ENCODE data around the gene RYR2. TPM values are rescaled to one million over a fixed set of nuclear protein-coding genes. Genes with fewer than 3 reads are reported as not detected.

Gene RYR2
- total RNA-seq, 6 experiments from 2014 or later, result 0.02 to 0.43 (median 0.16) TPM

DNA sequence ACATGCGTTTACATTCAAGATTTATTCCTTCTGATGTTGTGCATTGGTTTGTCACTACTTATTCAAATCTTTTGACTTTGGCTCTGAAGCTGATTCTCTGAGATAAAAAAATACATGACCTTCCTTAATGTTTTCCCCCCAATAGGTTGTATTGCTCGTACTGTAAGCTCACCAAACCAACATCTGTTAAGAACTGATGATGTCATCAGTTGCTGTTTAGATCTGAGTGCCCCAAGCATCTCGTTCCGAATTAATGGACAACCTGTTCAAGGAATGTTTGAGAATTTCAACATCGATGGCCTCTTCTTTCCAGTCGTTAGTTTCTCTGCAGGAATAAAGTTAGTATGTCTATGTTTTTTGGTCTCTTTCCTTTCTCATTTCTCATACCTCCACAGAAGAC, 458.6 kb downstream of the RYR2 start:
- TF ChIP-seq, protein P1, sequence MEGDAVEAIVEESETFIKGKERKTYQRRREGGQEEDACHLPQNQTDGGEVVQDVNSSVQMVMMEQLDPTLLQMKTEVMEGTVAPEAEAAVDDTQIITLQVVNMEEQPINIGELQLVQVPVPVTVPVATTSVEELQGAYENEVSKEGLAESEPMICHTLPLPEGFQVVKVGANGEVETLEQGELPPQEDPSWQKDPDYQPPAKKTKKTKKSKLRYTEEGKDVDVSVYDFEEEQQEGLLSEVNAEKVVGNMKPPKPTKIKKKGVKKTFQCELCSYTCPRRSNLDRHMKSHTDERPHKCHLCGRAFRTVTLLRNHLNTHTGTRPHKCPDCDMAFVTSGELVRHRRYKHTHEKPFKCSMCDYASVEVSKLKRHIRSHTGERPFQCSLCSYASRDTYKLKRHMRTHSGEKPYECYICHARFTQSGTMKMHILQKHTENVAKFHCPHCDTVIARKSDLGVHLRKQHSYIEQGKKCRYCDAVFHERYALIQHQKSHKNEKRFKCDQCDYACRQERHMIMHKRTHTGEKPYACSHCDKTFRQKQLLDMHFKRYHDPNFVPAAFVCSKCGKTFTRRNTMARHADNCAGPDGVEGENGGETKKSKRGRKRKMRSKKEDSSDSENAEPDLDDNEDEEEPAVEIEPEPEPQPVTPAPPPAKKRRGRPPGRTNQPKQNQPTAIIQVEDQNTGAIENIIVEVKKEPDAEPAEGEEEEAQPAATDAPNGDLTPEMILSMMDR (IDR thresholded peaks at IDR 0.05), result no peak
- TF ChIP-seq POLR2A (IDR thresholded peaks at IDR 0.05), result no peak
- Histone ChIP-seq H3K27me3 (no peaks in the 10 kb centered on the region), H3K36me3 (no peaks in the 10 kb centered on the region), H3K9me3 (no peaks in the 10 kb centered on the region), H3K27ac (no peak overlapping the region), H3K4me1 (no peaks in the 10 kb centered on the region), H3K4me3 (no peak overlapping the region)
- ATAC-seq (no peak), DNase-seq (no peak)
- 49% methylated on average over 6 of the region's 6 CpGs for WGBS (ENCODE audit: insufficient coverage, low coverage, low lambda C conversion rate, missing lambda C conversion rate)
- intact Hi-C loops (cut with DNase I), result no loop called here

DNA sequence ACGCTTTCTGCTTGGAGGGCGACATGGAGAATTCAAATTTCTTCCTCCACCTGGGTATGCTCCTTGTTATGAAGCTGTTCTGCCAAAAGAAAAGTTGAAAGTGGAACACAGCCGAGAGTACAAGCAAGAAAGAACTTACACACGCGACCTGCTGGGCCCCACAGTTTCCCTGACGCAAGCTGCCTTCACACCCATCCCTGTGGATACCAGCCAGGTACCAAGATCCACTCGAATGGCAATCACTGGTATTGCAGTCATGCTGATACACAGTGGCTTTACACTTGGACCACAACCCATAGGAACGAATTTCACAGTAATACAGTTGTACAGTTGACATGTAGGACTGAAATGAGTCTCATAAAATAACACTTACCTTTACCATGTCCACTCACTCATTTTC, 461.3 kb downstream of the RYR2 start:
- H3K9me3 ChIP-seq, result no peaks in the 10 kb centered on the region
- no peaks in the 10 kb centered on the region for H3K36me3 ChIP-seq
- no peak for DNase-seq
- no peaks in the 10 kb centered on the region for H3K4me1 ChIP-seq
- H3K4me3 ChIP-seq, result no peak overlapping the region
- TF ChIP-seq POLR2A (IDR thresholded peaks at IDR 0.05), result no peak
- TF ChIP-seq, protein P1 (IDR thresholded peaks at IDR 0.05), result no peak
- H3K27me3 ChIP-seq, result no peaks in the 10 kb centered on the region
- no peak overlapping the region for H3K27ac ChIP-seq
- ATAC-seq, result no peak
- intact Hi-C loops (cut with DNase I), result no loop called here
- whole genome bisulfite sequencing (ENCODE audit: insufficient coverage, low coverage, low lambda C conversion rate, missing lambda C conversion rate), result 47% methylated on average over 7 of the region's 8 CpGs

DNA sequence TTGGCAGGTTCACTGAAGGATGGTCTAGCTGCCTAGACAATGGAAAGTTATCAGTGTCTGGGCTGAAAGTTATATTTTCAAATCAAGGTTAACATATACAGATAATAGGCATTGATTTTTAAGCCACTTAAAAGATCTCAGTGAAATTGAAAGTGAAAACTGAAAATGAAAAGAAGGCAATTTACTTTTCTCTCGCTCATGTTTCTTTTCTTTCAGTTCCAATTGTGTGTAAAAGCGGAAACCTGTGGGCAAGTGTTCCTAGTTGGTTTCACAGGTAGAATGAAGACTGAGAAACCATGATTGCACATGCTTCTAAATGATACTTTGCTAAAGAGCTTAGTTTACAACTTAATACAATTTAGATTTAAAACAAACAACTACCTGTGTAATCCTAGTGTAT, 465.0 kb downstream of the RYR2 start:
- no peak for ATAC-seq
- no peak for DNase-seq
- H3K4me1 ChIP-seq, result no peaks in the 10 kb centered on the region
- intact Hi-C loops (cut with DNase I), result no loop called here
- WGBS (ENCODE audit: insufficient coverage, low coverage, low lambda C conversion rate, missing lambda C conversion rate), result 46% methylated on average over 2 of the region's 2 CpGs
- H3K36me3 ChIP-seq, result no peaks in the 10 kb centered on the region
- TF ChIP-seq, protein P1 (IDR thresholded peaks at IDR 0.05), result no peak
- no peak for TF ChIP-seq POLR2A (IDR thresholded peaks at IDR 0.05)
- no peaks in the 10 kb centered on the region for H3K27me3 ChIP-seq
- H3K9me3 ChIP-seq, result no peaks in the 10 kb centered on the region
- H3K27ac ChIP-seq, result no peak overlapping the region
- no peak overlapping the region for H3K4me3 ChIP-seq

DNA sequence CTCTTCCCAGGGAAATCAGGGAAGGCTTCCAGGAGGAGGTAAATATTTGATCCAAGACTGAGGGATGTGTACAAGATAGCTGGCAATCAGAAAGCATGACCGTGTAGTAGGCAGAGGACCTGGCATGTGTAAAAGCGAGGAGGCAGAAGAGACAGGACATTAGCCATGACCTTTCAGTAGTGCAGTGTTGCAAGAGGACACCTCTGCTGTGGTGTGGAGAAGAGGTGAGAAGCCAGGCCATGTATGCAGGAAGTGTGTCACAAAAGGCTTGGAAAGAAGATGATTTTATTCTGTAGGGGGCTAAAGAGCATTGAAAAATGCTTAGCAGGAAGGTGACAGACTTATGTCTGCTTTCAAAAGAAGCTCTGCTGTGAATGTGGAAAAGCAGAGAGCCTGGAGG, 467.8 kb downstream of the RYR2 start:
- Histone ChIP-seq H3K4me3 (no peak overlapping the region), H3K4me1 (no peaks in the 10 kb centered on the region), H3K27me3 (no peaks in the 10 kb centered on the region), H3K36me3 (no peaks in the 10 kb centered on the region), H3K27ac (no peak overlapping the region), H3K9me3 (no peaks in the 10 kb centered on the region)
- WGBS (ENCODE audit: insufficient coverage, low coverage, low lambda C conversion rate, missing lambda C conversion rate), result 22% methylated on average over 2 of the region's 2 CpGs
- TF ChIP-seq POLR2A (IDR thresholded peaks at IDR 0.05), result no peak
- TF ChIP-seq, protein P1 (IDR thresholded peaks at IDR 0.05), result no peak
- no peak for ATAC-seq
- intact Hi-C loops (cut with DNase I), result no loop called here
- DNase-seq, result no peak

DNA sequence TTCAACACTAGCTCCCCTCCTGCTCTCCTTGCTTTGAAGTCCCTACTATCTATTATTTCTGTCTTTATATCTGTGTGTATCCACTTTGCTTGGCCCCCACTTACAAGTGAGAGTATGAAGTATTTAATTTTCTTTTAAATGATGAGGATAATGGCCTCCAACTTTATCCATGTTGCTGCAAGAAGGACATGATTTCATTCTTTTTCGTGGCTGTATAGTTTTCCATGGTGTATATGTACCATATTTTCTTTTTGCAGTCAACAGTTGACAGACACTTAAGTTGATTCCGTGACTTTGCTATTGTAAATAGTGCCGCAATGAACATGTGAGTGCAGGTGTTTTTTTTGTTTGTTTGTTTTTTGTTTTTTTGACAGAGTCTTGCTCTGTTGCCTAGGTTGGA, 483.1 kb downstream of the RYR2 start:
- H3K27me3 ChIP-seq, result no peaks in the 10 kb centered on the region
- no peaks in the 10 kb centered on the region for H3K4me1 ChIP-seq
- WGBS (ENCODE audit: insufficient coverage, low coverage, low lambda C conversion rate, missing lambda C conversion rate), result 55% methylated on average over 3 of the region's 3 CpGs
- H3K4me3 ChIP-seq, result no peak overlapping the region
- intact Hi-C loops (cut with DNase I), result no loop called here
- TF ChIP-seq POLR2A (IDR thresholded peaks at IDR 0.05), result no peak
- TF ChIP-seq, protein P1 (IDR thresholded peaks at IDR 0.05), result no peak
- DNase-seq, result no peak
- ATAC-seq, result no peak
- no peak overlapping the region for H3K27ac ChIP-seq
- H3K9me3 ChIP-seq, result no peaks in the 10 kb centered on the region
- H3K36me3 ChIP-seq, result no peaks in the 10 kb centered on the region
